Glomerular endothelial cell (primary cell): ENCODE data around the gene NSFL1C. TPM values are rescaled to one million over a fixed set of nuclear protein-coding genes. Genes with fewer than 3 reads are reported as not detected.
"Not testable (repeated sequence)": the region's sequence is repeated elsewhere in the genome, so short reads cannot be mapped to it uniquely, and the experiment has no call there.

ENCODE experiments used
- DNase-seq: peaks from one replicate; pipeline ENCODE4 v3.0.0-alpha.2; 2011; ENCODE audit warnings: low read depth, low spot score; ENCODE audit errors: extremely low read depth
- total RNA-seq: library from RNA; depleted of rRNA; stranded (reverse); fragments of >200 nt; gene quantifications from 2 replicates; pipeline ENCODE4 v1.2.3, GENCODE V29; 2015

The NSFL1C gene
- total RNA-seq, 1 donor from 2014 or later = 74.2 TPM

- DNase-seq = no peak
Measured at GRCh38 chr20:1427457-1428054, 39.1 kb downstream of the NSFL1C start.

DNA sequence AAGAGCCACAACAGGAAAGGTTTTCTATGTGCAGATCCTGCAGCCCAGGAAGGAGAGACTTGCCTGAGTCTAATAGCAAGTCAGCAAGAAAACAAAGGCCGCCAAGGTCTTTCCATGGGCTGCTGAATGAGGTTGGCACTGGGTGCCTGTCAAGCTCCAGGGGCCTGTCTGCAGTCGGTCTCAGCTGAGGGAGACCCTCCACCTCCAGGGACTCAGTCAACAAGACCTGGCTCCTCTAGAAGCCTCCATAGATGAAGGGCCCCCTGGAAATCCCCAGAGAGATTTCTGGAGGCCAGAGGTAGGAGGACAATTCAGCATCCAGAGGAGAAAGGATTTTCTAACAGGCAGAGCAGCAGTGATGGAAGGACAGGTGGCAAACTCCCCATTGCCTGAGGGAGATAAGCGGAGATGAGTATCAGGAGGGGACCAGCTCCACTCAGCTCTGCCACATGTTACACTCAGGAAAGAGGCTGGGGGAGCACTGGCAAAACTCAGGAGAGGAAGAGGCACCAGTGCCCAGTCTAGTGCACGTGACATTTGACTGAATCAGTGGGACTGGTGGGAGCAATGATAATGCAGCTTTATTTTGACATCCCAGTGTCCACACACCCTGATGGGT is 40.3 kb downstream of the NSFL1C start:
- no peak for DNase-seq

GRCh38 chr20:1424336-1424735 is 42.3 kb downstream of the NSFL1C start:
- no peak for DNase-seq

- DNase-seq = no peak
Measured at GRCh38 chr20:1423625-1424106, 43.0 kb downstream of the NSFL1C start.

DNA sequence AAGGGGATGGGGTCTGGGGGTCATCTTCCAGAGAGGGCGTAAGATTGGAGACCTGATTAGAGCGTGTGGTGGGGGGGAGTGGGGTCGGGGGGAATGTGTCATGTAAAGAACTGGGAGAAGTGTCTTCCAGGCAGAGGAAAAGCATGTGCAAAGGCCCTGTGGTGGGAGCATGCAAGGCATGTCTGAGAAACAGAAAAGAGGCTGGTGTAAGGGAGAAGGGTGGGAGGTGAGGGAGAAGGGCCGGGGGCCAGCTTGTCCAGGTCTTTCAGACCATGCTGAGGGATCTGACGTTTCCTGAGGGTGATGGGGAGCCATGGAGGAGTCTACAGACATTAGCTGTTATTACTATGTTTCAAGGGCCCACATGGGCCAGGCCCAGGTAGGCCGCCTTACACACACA is 43.4 kb downstream of the NSFL1C start:
- DNase-seq = no peak

- no peak for DNase-seq
Measured at GRCh38 chr20:1422753-1423152, 43.9 kb downstream of the NSFL1C start.

DNA sequence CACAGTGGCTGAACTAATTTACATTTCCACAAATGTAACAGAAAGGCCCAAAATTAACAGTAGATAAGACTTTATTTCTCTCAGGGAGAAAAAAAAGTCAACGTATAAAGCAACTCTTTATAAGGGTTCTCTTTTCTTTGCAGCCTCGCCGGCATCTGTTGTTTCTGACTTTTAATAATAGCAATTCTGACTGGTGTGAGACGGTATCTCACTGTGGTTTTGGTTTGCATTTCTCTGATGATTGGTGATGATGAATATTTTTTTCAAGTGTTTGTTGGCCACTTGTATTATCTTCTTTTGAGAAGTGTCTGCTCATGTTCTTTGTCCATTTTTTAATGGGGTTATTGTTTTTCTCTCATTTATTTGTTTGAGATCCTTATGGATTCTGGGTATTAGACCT is 46.6 kb downstream of the NSFL1C start:
- no peak for DNase-seq

DNA sequence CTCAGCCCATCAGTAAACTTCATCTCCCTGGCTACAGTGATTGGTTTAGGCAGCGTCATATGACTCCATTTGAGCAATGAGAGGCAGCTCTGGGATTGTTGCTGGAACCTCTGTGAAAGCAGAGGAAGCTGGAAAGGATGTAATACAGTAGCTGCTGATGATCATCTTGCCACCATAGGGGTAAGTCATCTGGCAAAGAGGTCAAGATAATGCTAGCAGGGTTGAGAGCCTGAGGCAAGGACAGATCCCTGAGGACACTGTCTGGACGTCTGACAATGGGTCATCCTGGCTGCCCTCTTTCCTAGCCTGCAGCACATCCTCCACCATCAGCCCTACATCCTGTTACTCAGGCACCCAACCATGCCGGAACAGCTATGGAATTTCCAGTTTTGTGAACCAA is 48.3 kb downstream of the NSFL1C start:
- no peak for DNase-seq

- DNase-seq = no peak
Measured at GRCh38 chr20:1417790-1418189, 48.9 kb downstream of the NSFL1C start.

GRCh38 chr20:1417273-1417672 is 49.4 kb downstream of the NSFL1C start:
- DNase-seq = no peak

- DNase-seq = no peak
Measured at GRCh38 chr20:1415667-1416468, 50.8 kb downstream of the NSFL1C start.

GRCh38 chr20:1414982-1415381 is 51.7 kb downstream of the NSFL1C start:
- DNase-seq = no peak

GRCh38 chr20:1405801-1406200 is 60.8 kb downstream of the NSFL1C start:
- DNase-seq = no peak

DNA sequence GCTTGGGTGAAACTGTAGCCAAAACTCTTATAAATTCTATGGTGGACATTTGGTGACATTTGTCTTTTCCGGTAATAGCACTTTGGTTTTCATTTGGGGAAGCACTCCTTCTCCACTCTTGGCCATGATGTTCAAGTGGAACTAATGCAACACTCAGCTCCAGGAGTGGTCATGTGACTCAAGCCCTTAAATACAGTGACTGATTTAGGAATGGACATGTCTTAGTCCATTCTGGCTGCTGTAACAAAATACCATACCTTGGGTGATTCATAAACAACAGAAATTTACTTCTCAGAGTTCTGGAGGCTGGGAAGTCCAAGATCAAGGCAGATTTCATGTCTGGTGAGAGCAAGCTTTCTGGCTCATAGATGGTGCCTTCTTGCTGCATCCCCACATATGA is 63.0 kb downstream of the NSFL1C start:
- DNase-seq = no peak

GRCh38 chr20:1402149-1402548 is 64.5 kb downstream of the NSFL1C start:
- no peak for DNase-seq

DNA sequence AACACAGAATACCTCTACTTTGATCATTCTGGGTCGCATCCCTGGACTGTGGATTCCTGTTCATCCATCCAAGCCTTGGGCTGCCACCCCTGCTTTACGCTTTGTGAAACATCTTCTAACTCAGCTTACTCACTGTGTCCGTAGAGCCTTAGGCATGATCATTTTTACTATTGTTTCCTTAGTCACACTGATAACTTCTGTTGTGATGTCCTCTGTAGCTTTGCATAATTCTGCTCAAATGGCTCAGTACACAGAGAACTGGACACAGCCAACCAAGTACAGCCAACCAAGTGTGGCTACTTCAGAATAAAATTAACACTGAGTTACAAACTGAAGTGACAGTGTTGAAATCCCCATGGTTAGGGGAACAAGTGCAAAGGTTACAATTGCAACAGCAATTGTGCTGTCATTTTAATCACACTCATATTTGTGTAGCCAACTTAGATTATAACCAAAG is 65.2 kb downstream of the NSFL1C start:
- no peak for DNase-seq

DNA sequence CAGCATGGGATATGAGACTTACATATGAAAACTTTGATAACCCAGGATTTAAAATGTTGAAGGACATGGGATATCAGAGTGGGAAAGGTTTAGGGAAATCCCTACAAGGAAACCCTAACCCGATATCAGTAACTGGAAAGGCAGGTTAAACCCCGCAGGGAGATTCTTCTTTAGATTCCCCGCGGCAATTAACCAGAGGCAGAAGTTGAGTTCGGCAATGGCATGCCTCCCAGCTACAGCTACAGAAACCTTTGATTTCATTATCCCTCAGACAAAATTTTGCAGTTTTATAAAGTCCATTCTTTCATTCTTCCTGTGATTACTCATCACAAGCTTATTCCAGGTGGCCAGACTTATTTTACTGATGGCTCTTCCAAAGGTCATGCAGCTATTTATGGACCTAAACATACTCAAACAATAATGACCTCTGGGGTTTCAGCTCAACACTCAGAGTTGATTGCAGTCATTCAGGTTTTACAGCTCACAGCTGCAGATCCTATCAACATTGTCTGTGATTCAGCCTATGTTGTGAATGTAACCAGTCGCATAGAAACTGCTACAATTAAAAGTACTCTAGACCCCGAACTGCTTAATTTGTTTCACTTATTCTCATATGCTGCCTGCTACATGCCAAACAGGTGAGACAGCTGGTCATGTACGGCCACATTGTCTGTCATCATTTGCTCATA is 66.8 kb downstream of the NSFL1C start:
- not testable (repeated sequence) for DNase-seq

DNA sequence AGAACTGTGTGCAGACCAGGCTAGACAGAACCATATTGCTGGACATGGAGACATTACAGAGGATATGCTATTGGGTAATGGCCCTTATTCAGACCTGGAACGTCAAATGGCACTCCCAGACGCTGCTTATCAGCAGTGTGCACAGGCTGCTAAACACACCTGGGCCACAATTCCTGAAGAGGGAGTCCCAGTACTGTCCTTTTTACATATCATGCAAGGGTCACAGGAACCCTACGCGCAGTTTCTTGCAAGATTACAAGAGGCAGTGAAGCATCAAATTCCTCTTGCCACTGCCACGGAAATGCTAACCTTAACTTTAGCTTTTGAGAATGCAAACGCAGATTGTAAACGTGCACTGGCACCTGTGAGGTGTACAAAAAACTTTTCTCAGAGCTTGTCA is 68.5 kb downstream of the NSFL1C start:
- DNase-seq = not testable (repeated sequence)

DNA sequence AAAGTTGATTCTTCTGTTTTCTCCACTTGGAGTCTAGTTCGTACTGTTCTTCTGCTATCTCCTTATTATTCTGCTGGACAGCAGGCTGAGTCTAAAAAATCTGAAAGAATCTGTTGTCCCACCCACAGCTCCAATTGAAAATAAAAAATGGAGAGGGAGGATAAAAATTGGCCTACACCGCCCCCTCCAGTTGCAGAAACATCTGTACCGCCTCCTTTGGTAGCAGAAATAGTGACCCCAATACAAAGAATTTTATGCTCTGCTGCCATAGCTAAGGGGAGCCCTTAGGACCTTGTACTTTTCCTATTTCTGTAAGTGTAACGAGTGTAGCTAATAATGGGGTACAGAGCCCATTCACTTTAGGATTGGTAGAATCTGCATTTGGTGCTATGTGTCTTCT is 68.9 kb downstream of the NSFL1C start:
- DNase-seq = no peak

DNA sequence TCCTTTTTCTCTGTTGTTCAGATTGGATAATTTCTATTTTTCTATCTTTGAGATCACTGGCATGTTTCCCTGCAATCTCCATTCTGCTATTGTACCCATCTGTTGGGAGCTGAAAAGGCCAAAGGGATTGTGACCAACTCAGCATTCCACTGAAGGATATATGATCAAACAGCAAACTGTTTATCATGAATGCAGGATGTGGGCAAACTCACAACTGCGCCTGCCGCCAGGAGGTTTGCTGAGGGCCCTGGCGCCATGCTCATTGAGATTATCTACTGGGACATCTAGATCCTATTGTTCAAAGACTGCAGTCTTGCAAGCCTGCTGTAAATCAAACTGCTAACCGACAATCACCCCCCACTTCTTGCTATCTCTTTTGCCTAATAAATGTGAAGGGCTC is 69.9 kb downstream of the NSFL1C start:
- no peak for DNase-seq

DNA sequence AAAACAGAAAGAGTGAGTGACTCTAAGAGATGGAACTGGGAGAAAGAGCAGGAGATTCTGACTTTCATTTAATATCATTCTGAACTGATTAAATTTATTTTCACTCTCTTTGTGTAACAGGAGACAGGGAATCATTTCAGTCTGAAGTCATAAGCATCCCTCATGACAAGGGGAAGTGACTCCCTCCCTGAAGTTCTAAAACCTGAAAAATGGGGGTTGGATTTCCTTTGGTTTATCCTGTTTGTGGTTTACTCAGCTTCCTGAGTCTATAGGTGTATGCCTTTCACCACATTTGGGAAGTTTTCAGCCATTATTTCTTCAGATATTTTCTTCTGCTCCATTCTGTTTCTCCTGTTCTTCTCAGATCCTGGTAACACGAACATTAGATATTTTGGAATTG is 70.4 kb downstream of the NSFL1C start:
- DNase-seq = no peak
